ENCODE data around the gene ATP9B. TPM values are rescaled to one million over a fixed set of nuclear protein-coding genes. Genes with fewer than 3 reads are reported as not detected.

The ATP9B gene
- total and polyA plus RNA-seq, 10 donors: 7.5 to 58.4 (median 42.7) TPM

- H3K4me1 ChIP-seq: no peaks in the 10 kb centered on the region
- TF ChIP-seq POLR2AphosphoS5 (IDR thresholded peaks at IDR 0.05) (no peak), POLR2A (IDR thresholded peaks at IDR 0.05) (no peak), CTCF (IDR thresholded peaks at IDR 0.05 in 8 of 11, conservative IDR thresholded peaks at IDR 0.05 in 3 of 11) (no peak)
- peaks cover 0 to 45% (median 0%) of the 10 kb centered on the region in 6 donors for H3K36me3 ChIP-seq
- H3K27ac ChIP-seq: no peak overlapping the region
- H3K9me3 ChIP-seq: peaks cover 0 to 16% (median 0%) of the 10 kb centered on the region in 8 donors
- DNase-seq: no peak
- no peak overlapping the region for H3K4me3 ChIP-seq
- intact Hi-C loops (cut with DNase I; ENCODE audit: low total_unique reads): no loop called here
- 92 to 99% (median 98%) methylated on average over 5 of the region's 5 CpGs for WGBS, 5 donors
- H3K27me3 ChIP-seq (replicated peaks in 1 of 7): no peaks in the 10 kb centered on the region
These were observed 33.7 kb downstream of the ATP9B start for GRCh38 chr18:79102886-79103285.

- intact Hi-C loops (cut with DNase I; ENCODE audit: low total_unique reads): no loop called here
- H3K4me1 ChIP-seq: no peaks in the 10 kb centered on the region
- no peak for DNase-seq
- TF ChIP-seq POLR2A (IDR thresholded peaks at IDR 0.05): no peak
- no peak for TF ChIP-seq CTCF (IDR thresholded peaks at IDR 0.05 in 8 of 11, conservative IDR thresholded peaks at IDR 0.05 in 3 of 11)
- no peak for TF ChIP-seq POLR2AphosphoS5 (IDR thresholded peaks at IDR 0.05)
- H3K36me3 ChIP-seq: peaks cover 0 to 42% (median 0%) of the 10 kb centered on the region in 6 donors
- H3K27ac ChIP-seq: no peak overlapping the region
- H3K9me3 ChIP-seq: peaks cover 0 to 15% (median 0%) of the 10 kb centered on the region in 8 donors
- H3K27me3 ChIP-seq (replicated peaks in 1 of 7): no peaks in the 10 kb centered on the region
- H3K4me3 ChIP-seq: no peak overlapping the region
- 72 to 88% (median 78%) methylated on average over 2 of the region's 2 CpGs for WGBS, 5 donors
These were observed 34.9 kb downstream of the ATP9B start for GRCh38 chr18:79104137-79104536.

- WGBS, 5 donors: 83 to 95% (median 90%) methylated on average over 6 of the region's 6 CpGs
- no peak for TF ChIP-seq CTCF (IDR thresholded peaks at IDR 0.05 in 8 of 11, conservative IDR thresholded peaks at IDR 0.05 in 3 of 11)
- TF ChIP-seq POLR2A (IDR thresholded peaks at IDR 0.05): no peak
- TF ChIP-seq POLR2AphosphoS5 (IDR thresholded peaks at IDR 0.05): no peak
- no peak for DNase-seq
- H3K27ac ChIP-seq: no peak overlapping the region
- no peaks in the 10 kb centered on the region for H3K27me3 ChIP-seq (replicated peaks in 1 of 7)
- intact Hi-C loops (cut with DNase I; ENCODE audit: low total_unique reads): no loop called here
- no peaks in the 10 kb centered on the region for H3K4me1 ChIP-seq
- peaks cover 0 to 34% (median 3%) of the 10 kb centered on the region in 6 donors for H3K36me3 ChIP-seq
- no peak overlapping the region for H3K4me3 ChIP-seq
- peaks cover 0 to 7% (median 0%) of the 10 kb centered on the region in 8 donors for H3K9me3 ChIP-seq
These were observed 36.3 kb downstream of the ATP9B start for GRCh38 chr18:79105455-79105854.

- DNase-seq: no peak
- Histone ChIP-seq H3K4me3 (no peak overlapping the region), H3K36me3 (peaks cover 0 to 31% (median 3%) of the 10 kb centered on the region in 6 donors), H3K27me3 (replicated peaks in 1 of 7) (no peaks in the 10 kb centered on the region), H3K27ac (no peak overlapping the region), H3K9me3 (peaks cover 0 to under 1% (median 0%) of the 10 kb centered on the region in 8 donors), H3K4me1 (no peaks in the 10 kb centered on the region)
- 84 to 96% (median 87%) methylated on average over 5 of the region's 5 CpGs for WGBS, 5 donors
- intact Hi-C loops (cut with DNase I; ENCODE audit: low total_unique reads): no loop called here
- TF ChIP-seq POLR2AphosphoS5 (IDR thresholded peaks at IDR 0.05): no peak
These were observed 36.9 kb downstream of the ATP9B start for GRCh38 chr18:79106084-79106483.

- intact Hi-C loops (cut with DNase I; ENCODE audit: low total_unique reads): no loop called here
- no peak for TF ChIP-seq POLR2AphosphoS5 (IDR thresholded peaks at IDR 0.05)
- TF ChIP-seq POLR2A (IDR thresholded peaks at IDR 0.05): no peak
- TF ChIP-seq CTCF (IDR thresholded peaks at IDR 0.05 in 8 of 11, conservative IDR thresholded peaks at IDR 0.05 in 3 of 11): no peak
- no peak for DNase-seq
- 94 to 99% (median 97%) methylated on average over 4 of the region's 4 CpGs for WGBS, 5 donors
- no peaks in the 10 kb centered on the region for H3K27me3 ChIP-seq (replicated peaks in 1 of 7)
- no peak overlapping the region for H3K4me3 ChIP-seq
- H3K4me1 ChIP-seq: no peaks in the 10 kb centered on the region
- H3K27ac ChIP-seq: no peak overlapping the region
- H3K9me3 ChIP-seq: no peaks in the 10 kb centered on the region
- H3K36me3 ChIP-seq: peaks cover 0 to 34% (median 3%) of the 10 kb centered on the region in 6 donors
These were observed 38.7 kb downstream of the ATP9B start for GRCh38 chr18:79107886-79108285.

All from spleen (tissue), 11 donors.